LNCaP clone FGC (cell line): Measurements from ENCODE around the gene SLC30A5.

Source experiments
- DNase-seq: peaks from one replicate; pipeline ENCODE4 v3.0.0-alpha.2; 2011; ENCODE audit warnings: low read depth
- H3K4me3 ChIP-seq: 2 replicates; pipeline ENCODE4 v1.5.1; 2011; ENCODE audit warnings: mild to moderate bottlenecking, low read depth, low read length, control low read depth
- CTCF ChIP-seq: IDR thresholded peaks from 2 replicates; pipeline ENCODE4 v1.5.1; 2012; ENCODE audit warnings: mild to moderate bottlenecking; ENCODE audit not compliant: control insufficient read depth, insufficient read depth; ENCODE audit errors: extremely low read depth

The SLC30A5 gene

GRCh38 chr5:69148981-69149675 is 55.3 kb downstream of the SLC30A5 start:
- no peak for TF ChIP-seq CTCF
- no peak for DNase-seq
- H3K4me3 ChIP-seq = no peak overlapping the region

GRCh38 chr5:69149676-69150010 is 55.8 kb downstream of the SLC30A5 start:
- no peak for DNase-seq
- no peak for TF ChIP-seq CTCF
- H3K4me3 ChIP-seq = no peak overlapping the region

DNA sequence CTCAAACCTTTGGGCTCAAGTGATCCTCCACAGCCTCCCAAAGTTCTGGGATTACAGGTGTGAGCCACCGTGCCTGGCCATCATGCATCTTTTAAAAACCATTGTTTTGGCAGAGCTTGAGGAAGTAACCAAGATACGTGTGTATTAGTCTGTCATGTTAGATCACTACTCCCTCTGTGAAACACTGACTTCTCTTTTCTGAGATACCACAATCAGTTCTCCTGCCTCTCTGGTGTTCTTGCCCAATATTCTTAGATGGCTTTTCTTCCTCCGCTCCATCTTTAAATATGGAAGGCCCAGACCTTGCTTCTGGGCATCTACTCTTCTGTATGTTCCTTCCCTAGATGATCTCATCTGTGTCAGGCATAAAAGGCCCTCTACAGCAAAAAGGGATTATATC is 58.9 kb downstream of the SLC30A5 start:
- DNase-seq = no peak
- H3K4me3 ChIP-seq = no peak overlapping the region
- TF ChIP-seq CTCF = no peak

GRCh38 chr5:69156456-69156855 is 62.6 kb downstream of the SLC30A5 start:
- no peak for DNase-seq
- TF ChIP-seq CTCF = no peak
- H3K4me3 ChIP-seq = no peak overlapping the region

GRCh38 chr5:69158039-69158438 is 64.2 kb downstream of the SLC30A5 start:
- H3K4me3 ChIP-seq = no peak overlapping the region
- DNase-seq = no peak
- TF ChIP-seq CTCF = no peak

GRCh38 chr5:69160651-69161050 is 66.8 kb downstream of the SLC30A5 start:
- DNase-seq = no peak
- H3K4me3 ChIP-seq = no peak overlapping the region
- TF ChIP-seq CTCF = no peak
